ENCODE measurements around the gene PTPN4.

PTPN4 gene

DNA sequence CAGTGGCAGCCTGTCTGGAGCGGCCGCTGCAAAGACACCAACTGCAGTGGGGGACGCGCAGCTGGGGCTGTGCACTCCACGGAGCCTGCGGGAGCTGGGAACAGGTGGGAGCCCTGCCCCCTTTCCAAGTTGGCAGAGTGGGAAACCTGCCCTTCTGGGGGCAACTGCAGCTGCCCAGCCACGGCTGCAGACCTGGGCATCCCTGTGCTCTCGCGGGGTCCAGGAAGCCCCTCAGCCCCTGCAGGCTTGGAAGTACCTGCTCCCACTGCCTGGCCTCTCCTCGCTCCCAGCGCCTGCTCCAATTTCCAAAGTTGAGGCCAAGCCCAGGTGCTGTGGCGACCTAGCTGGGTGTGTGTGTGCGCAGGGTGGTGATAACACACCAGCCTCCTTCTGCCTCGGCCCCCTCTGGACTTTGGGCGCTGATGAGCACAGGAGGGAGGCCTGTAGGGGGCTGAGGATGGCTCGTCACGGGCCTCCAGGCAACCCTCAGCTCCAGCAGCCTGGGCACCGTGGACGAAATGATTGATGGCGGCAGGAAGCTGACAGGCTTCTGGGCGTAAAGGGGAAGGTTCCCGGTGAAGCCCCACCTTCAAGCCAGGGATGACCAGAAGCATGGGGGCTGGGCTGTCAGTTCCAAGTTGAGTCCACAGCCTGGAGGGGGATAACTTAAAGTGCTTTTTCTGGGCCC is 76.9 kb downstream of the PTPN4 start:
- Histone ChIP-seq H3K4me3 (no peak overlapping the region), H3K27ac (no peak overlapping the region)
- TF ChIP-seq, protein P1, sequence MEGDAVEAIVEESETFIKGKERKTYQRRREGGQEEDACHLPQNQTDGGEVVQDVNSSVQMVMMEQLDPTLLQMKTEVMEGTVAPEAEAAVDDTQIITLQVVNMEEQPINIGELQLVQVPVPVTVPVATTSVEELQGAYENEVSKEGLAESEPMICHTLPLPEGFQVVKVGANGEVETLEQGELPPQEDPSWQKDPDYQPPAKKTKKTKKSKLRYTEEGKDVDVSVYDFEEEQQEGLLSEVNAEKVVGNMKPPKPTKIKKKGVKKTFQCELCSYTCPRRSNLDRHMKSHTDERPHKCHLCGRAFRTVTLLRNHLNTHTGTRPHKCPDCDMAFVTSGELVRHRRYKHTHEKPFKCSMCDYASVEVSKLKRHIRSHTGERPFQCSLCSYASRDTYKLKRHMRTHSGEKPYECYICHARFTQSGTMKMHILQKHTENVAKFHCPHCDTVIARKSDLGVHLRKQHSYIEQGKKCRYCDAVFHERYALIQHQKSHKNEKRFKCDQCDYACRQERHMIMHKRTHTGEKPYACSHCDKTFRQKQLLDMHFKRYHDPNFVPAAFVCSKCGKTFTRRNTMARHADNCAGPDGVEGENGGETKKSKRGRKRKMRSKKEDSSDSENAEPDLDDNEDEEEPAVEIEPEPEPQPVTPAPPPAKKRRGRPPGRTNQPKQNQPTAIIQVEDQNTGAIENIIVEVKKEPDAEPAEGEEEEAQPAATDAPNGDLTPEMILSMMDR (IDR thresholded peaks at IDR 0.05): no peak
- DNase-seq (ENCODE audit: low spot score): no peak

DNA sequence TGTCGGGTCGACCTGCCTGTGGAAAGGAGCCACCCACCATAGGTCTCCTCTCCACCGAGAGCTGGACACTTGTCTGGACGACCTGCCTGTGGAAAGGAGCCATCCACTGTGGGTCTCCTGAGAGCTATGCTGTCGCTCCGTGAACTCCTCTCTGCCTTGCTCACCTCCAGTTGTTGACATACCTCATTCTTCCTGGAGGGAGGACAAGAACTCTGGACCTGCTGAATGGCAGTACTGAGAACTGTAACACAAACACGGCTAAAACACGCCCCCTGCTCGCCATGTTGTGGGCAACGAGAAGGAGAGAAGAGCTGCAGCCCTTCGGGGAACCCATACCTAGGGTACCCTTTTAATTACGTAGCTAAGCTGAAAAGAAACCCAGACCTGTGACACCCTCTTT is 77.6 kb downstream of the PTPN4 start:
- TF ChIP-seq, protein P1 (IDR thresholded peaks at IDR 0.05): no peak
- Histone ChIP-seq H3K27ac (no peak overlapping the region), H3K4me3 (no peak overlapping the region)
- no peak for DNase-seq (ENCODE audit: low spot score)

DNA sequence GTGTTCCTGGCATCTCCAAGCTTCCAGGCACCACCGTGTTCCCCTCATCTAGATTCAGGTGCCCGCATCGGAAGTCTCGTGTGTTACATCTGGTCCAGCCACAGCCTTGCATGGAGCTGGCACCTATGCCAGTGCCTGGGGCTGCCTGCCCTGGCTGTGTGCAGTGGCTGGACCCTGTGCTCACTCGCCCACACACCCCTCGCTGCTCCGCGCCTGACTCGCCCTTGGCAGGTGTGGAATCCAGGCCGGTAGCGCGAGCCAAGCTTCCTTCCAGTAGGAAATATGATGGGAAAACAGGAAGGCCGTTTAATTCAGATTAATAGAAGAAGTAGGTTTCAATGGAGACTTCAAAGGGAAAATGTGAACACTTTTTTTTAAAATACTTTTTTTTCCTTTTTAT is 78.0 kb downstream of the PTPN4 start:
- TF ChIP-seq, protein P1 (IDR thresholded peaks at IDR 0.05): no peak
- H3K27ac ChIP-seq: no peak overlapping the region
- no peak overlapping the region for H3K4me3 ChIP-seq
- DNase-seq (ENCODE audit: low spot score): no peak

DNA sequence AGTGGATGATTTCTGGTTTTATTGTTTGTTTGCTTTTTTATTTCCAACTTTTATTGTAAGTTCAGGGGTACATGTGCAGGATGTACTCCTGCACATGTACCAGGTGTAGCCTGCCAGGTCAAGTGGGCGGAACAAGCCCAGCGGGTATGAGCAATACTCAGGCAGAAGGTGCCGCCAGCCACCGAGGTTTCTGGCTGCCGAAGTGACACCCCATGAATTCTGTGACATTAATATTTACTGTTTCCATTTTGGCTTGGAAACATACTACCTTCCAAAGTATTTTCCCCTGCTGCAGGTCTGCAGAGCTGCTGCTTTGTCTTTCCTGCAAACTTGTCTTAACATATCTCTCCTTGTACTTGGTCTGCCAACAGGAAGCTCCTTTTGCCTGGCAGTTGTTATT is 78.5 kb downstream of the PTPN4 start:
- no peak overlapping the region for H3K4me3 ChIP-seq
- DNase-seq (ENCODE audit: low spot score): no peak
- TF ChIP-seq, protein P1 (IDR thresholded peaks at IDR 0.05): no peak
- H3K27ac ChIP-seq: no peak overlapping the region

DNA sequence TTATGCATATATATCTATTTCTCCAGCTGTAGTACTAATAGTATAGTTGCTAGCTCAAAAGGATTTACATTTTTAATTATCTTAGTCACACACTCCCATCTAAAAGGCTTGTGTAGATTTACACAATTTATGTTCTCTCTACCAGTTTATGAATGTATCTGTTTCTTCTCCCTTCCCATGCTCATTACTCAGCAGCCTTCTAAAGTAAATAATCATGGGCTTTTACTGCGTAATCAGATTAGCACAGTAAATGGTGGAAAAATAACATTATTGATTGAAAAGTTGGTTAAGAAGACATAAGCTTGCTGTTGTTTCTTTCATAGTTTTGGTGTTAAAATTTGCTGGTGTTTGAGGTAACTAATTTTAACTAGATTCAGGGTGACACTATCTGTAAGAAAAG is 81.8 kb downstream of the PTPN4 start:
- TF ChIP-seq, protein P1 (IDR thresholded peaks at IDR 0.05): no peak

DNA sequence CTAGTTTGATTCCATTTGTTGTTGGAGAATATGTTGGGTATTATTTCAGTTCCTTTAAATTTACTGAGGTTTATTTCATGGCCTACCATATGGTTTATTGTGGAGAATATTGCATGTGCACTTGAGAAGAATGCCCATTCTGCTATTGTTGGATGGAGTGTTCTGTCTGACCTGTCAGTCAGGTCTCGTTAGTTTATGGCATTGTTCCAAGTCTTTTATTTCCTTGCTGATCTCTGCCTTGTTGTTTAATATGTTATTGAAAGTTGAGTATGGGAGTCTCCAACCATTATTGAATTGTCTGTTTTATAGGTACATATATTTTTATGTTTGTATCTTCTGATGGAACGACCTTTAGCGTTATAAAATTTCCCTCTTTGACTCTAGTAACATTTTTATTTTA is 86.3 kb downstream of the PTPN4 start:
- TF ChIP-seq, protein P1 (IDR thresholded peaks at IDR 0.05): no peak
- H3K4me3 ChIP-seq: no peak overlapping the region
- DNase-seq (ENCODE audit: low spot score): no peak
- H3K27ac ChIP-seq: no peak overlapping the region

More for the DNA sequence above, 81.8 kb downstream of the PTPN4 start:
- no peak for DNase-seq (ENCODE audit: low spot score)
- no peak overlapping the region for H3K27ac ChIP-seq
- H3K4me3 ChIP-seq: no peak overlapping the region

DNA sequence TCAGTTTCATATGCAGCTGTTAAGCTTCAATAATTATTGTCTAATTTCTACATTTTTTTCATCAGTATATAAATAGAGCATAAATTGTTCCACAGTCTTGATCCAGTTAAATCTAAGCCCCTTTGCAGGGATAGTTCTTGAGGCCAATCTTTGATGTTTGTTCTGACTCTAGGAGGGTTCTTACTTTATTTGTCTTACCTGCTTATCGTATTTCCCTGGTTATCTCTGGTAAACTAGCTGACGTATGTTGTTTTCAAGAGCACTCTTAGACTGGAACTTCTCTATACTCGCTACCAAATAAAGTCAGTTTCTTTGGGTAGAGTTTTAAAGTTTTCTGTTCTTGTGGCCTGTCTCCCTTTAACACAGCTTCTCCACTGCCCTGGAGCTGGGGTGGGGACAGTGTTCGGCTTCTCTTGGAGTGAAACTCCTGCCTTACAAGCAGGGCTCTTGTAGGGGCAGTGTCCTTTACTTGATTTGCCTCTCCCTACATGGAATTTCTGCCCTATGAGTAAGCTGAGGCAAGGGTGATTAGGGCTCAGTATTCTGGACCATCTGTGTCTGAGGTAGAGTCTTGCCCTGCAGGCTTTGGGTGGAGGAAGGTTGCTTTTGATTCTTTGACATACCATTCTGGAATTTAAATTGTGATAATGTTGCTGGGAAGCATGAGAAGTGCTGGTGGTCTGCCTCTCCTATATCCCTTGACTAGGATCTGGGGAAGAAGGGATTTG is 90.3 kb downstream of the PTPN4 start:
- TF ChIP-seq, protein P1 (IDR thresholded peaks at IDR 0.05): no peak
- no peak overlapping the region for H3K27ac ChIP-seq

More for the DNA sequence above, 90.3 kb downstream of the PTPN4 start:
- no peak for DNase-seq (ENCODE audit: low spot score)
- no peak overlapping the region for H3K4me3 ChIP-seq
